Fibroblast of lung (primary cell): ENCODE measurements around the gene CUL2. TPM values are rescaled to one million over a fixed set of nuclear protein-coding genes. Genes with fewer than 3 reads are reported as not detected.
"Not testable (repeated sequence)": the region's sequence is repeated elsewhere in the genome, so short reads cannot be mapped to it uniquely, and the experiment has no call there.

ENCODE experiments used
- DNase-seq, 2 donors: peaks; one replicate each; pipeline versions ENCODE4 v3.0.0 to v3.0.0-alpha.2; 2010; ENCODE audit warnings: low read depth in 2 of 2
- H2AFZ ChIP-seq: 2 replicates; pipeline ENCODE4 v1.5.1; 2012; ENCODE audit warnings: low read length, control low read depth, inconsistent platforms
- H3K27ac ChIP-seq: 2 replicates; pipeline ENCODE4 v1.5.1; 2011; ENCODE audit warnings: low read length, control low read depth; ENCODE audit not compliant: insufficient read depth
- H3K27me3 ChIP-seq: 2 replicates; pipeline ENCODE4 v1.5.1; 2011; ENCODE audit warnings: mild to moderate bottlenecking, low read length; ENCODE audit not compliant: control insufficient read depth, insufficient read depth
- H3K36me3 ChIP-seq: 2 replicates; pipeline ENCODE4 v1.5.1; 2011; ENCODE audit warnings: low read length; ENCODE audit not compliant: control insufficient read depth, insufficient read depth
- H3K4me1 ChIP-seq: 2 replicates; pipeline ENCODE4 v1.5.1; 2011; ENCODE audit warnings: low read length; ENCODE audit not compliant: control insufficient read depth, insufficient read depth; ENCODE audit errors: extremely low read depth
- H3K4me2 ChIP-seq: 2 replicates; pipeline ENCODE4 v1.5.1; 2011; ENCODE audit warnings: low read length, control low read depth; ENCODE audit not compliant: insufficient read depth; ENCODE audit errors: extremely low read depth
- H3K4me3 ChIP-seq, 4 experiments: fragments of 200-600 bp in 1 of 4; sonication (generic) in 1 of 4; replicated peaks in 1 of 4; 2 replicates each; pipeline ENCODE4 v1.5.1; 2011 to 2016; ENCODE audit warnings: low read length in 4 of 4, low read depth in 3 of 4, mild to moderate bottlenecking in 3 of 4, control low read depth in 2 of 4, inconsistent platforms in 1 of 4, mixed read lengths in 1 of 4; ENCODE audit not compliant: insufficient read depth in 1 of 4; ENCODE audit errors: control extremely low read depth in 1 of 4
- H3K79me2 ChIP-seq: 2 replicates; pipeline ENCODE4 v1.5.1; 2012; ENCODE audit warnings: mild to moderate bottlenecking, low read length, inconsistent platforms; ENCODE audit not compliant: control insufficient read depth, insufficient read depth
- H3K9ac ChIP-seq: 2 replicates; pipeline ENCODE4 v1.5.1; 2011; ENCODE audit warnings: mild to moderate bottlenecking, low read length, control low read depth; ENCODE audit not compliant: insufficient read depth
- H3K9me3 ChIP-seq: 2 replicates; pipeline ENCODE4 v1.5.1; 2012; ENCODE audit warnings: low read depth, low read length; ENCODE audit not compliant: control insufficient read depth, insufficient read depth
- H4K20me1 ChIP-seq: 2 replicates; pipeline ENCODE4 v1.5.1; 2011; ENCODE audit warnings: low read length; ENCODE audit not compliant: control insufficient read depth, insufficient read depth; ENCODE audit errors: extremely low read depth
- EZH2 ChIP-seq: IDR thresholded peaks from 2 replicates; pipeline ENCODE4 v1.5.1; 2012; ENCODE audit warnings: low read length, control low read depth, mild to moderate bottlenecking; ENCODE audit errors: missing control alignments
- polyA plus RNA-seq, 2 donors: library from polyadenylated mRNA; depleted of rRNA in 1 of 2; stranded (reverse) in 1 of 2; unstranded in 1 of 2; fragments of >200 nt; gene quantifications; 2 replicates each; pipeline ENCODE4 v1.2.1, GENCODE V29; 2011 to 2012; ENCODE audit warnings: missing spikeins in 1 of 2
- total RNA-seq: library from RNA; depleted of rRNA; stranded (reverse); fragments of >200 nt; gene quantifications from 2 replicates; pipeline ENCODE4 v1.2.1, GENCODE V29; 2014
- TF ChIP-seq, protein P1 (sequence below), 2 donors: IDR thresholded peaks in 1 of 2; conservative IDR thresholded peaks in 1 of 2; 1 replicate in 1 of 2; 2 replicates in 1 of 2; pipeline ENCODE4 v1.5.1; 2011 to 2012; ENCODE audit warnings: low read length in 2 of 2, control low read depth in 1 of 2, inconsistent platforms in 1 of 2, low read depth in 1 of 2, mild to moderate bottlenecking in 1 of 2

The CUL2 gene
- total and polyA plus RNA-seq, 2 donors (not counting 1 experiment from before 2014, with no cell fraction given), result 22.8 to 36.0 TPM

DNA sequence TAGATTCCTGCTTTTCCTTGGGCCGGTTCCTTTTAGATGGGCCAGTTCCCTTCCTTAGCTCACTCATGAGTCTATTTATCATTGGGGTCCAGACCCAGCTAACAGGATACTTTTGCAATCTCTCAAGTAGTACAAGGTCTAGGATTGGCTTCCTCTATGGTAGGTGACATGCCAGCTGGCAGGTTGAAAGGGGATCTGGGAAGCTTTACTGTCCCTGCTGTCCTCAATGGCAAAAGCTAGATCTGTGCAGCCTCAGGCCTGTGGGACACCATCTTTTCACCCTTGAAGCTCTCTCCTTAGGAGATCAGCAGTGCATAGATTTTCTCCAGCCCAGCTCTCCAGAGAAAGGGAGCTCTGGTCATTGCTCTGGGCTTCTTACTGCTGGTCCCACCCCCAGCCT is 96.4 kb downstream of the CUL2 start:
- Histone ChIP-seq H3K36me3 (no peaks in the 10 kb centered on the region), H3K9ac (no peak overlapping the region), H3K4me2 (no peak overlapping the region), H3K4me3 (no peak overlapping the region), H3K9me3 (no peaks in the 10 kb centered on the region), H3K27ac (no peak overlapping the region), H3K27me3 (no peaks in the 10 kb centered on the region), H3K4me1 (no peaks in the 10 kb centered on the region), H2AFZ (no peak overlapping the region), H4K20me1 (no peaks in the 10 kb centered on the region), H3K79me2 (no peaks in the 10 kb centered on the region)
- TF ChIP-seq, protein P1, sequence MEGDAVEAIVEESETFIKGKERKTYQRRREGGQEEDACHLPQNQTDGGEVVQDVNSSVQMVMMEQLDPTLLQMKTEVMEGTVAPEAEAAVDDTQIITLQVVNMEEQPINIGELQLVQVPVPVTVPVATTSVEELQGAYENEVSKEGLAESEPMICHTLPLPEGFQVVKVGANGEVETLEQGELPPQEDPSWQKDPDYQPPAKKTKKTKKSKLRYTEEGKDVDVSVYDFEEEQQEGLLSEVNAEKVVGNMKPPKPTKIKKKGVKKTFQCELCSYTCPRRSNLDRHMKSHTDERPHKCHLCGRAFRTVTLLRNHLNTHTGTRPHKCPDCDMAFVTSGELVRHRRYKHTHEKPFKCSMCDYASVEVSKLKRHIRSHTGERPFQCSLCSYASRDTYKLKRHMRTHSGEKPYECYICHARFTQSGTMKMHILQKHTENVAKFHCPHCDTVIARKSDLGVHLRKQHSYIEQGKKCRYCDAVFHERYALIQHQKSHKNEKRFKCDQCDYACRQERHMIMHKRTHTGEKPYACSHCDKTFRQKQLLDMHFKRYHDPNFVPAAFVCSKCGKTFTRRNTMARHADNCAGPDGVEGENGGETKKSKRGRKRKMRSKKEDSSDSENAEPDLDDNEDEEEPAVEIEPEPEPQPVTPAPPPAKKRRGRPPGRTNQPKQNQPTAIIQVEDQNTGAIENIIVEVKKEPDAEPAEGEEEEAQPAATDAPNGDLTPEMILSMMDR (conservative IDR thresholded peaks at IDR 0.05 in 1 of 2, IDR thresholded peaks at IDR 0.05 in 1 of 2; ENCODE audit: low read depth in 1 of 2, low read length in 2 of 2), result no peak
- TF ChIP-seq EZH2, result no peak
- DNase-seq, result no peak

DNA sequence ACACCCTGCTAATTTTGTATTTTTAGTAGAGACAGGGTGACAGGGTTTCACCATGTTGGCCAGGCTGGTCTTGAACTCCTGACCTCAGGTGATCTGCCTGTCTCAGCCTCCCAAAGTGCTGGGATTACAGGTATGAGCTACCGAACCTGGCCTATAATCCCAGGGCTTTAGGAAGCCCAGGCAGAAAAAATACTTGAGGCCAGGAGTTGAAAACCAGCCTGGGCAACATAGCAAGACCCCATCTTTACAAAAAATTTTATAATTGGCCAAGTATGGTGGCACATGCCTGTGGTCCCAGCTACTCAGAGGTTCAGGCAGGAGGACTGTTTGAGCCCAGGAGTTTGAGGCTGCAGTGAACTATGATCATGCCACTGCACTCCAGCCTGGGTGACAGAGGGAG is 99.0 kb downstream of the CUL2 start:
- not testable (repeated sequence) for H3K9me3 ChIP-seq, H3K79me2 ChIP-seq, DNase-seq, H3K4me1 ChIP-seq, H3K36me3 ChIP-seq, H3K4me3 ChIP-seq, H3K27me3 ChIP-seq, H3K4me2 ChIP-seq, H3K9ac ChIP-seq, H2AFZ ChIP-seq, H4K20me1 ChIP-seq, H3K27ac ChIP-seq

DNA sequence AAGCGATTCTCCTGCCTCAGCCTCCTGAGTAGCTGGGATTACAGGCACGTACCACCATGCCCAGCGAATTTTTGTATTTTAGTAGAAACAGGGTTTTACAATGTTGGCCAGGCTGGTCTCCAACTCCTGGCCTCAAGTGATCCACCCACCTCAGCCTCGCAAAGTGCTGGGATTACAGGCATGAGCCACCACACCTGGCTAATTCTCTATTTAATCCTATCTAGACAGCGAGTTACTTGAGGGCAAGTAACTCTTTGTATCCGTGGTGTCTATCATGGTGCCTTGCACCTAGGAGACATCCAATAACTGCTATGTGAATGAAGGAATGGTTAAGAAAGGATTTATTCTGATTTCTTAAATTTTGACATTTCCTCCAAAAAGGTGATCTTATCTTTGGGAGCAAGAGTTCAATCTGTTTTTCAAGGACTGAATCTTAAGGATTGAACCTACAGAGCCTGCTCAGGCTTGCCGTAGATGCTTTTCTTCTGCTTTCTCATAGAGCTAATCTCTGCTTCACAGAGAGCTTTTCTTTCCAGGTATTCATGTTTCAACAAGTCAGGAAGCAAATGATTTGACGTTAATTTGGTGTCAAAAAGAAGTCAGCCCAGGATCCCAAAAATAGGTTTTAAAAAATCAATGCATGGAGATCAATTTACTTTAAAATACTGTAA is 101.6 kb downstream of the CUL2 start:
- DNase-seq, result no peak

More for the DNA sequence above, 101.6 kb downstream of the CUL2 start:
- H3K79me2 ChIP-seq, result no peaks in the 10 kb centered on the region
- no peak overlapping the region for H3K27ac ChIP-seq
- no peaks in the 10 kb centered on the region for H4K20me1 ChIP-seq
- no peak overlapping the region for H2AFZ ChIP-seq
- TF ChIP-seq, protein P1 (conservative IDR thresholded peaks at IDR 0.05 in 1 of 2, IDR thresholded peaks at IDR 0.05 in 1 of 2; ENCODE audit: low read depth in 1 of 2, low read length in 2 of 2), result no peak
- no peak for TF ChIP-seq EZH2
- H3K4me1 ChIP-seq, result no peaks in the 10 kb centered on the region
- H3K9ac ChIP-seq, result no peak overlapping the region
- H3K9me3 ChIP-seq, result no peaks in the 10 kb centered on the region
- no peak overlapping the region for H3K4me2 ChIP-seq
- no peaks in the 10 kb centered on the region for H3K36me3 ChIP-seq
- H3K27me3 ChIP-seq, result no peaks in the 10 kb centered on the region
- H3K4me3 ChIP-seq, result no peak overlapping the region
